ENCODE results near the gene CCND1.
A peak's percentile ranks its signal among the peaks of the same experiment; 100 is the strongest.

The CCND1 gene

GRCh38 chr11:69644962-69645675, 4.2 kb downstream of the CCND1 start:
- TF ChIP-seq CTCF (IDR thresholded peaks at IDR 0.05; ENCODE audit: insufficient read depth, low read depth, low read length, missing control alignments) = no peak
- no peak for DNase-seq (ENCODE audit: low read depth)
- H3K4me3 ChIP-seq (ENCODE audit: low read depth, low read length) = no peak overlapping the region

GRCh38 chr11:69645801-69646492, 5.0 kb downstream of the CCND1 start:
- no peak for TF ChIP-seq CTCF (IDR thresholded peaks at IDR 0.05; ENCODE audit: insufficient read depth, low read depth, low read length, missing control alignments)
- no peak for DNase-seq (ENCODE audit: low read depth)
- no peak overlapping the region for H3K4me3 ChIP-seq (ENCODE audit: low read depth, low read length)

- no peak for DNase-seq (ENCODE audit: low read depth)
- TF ChIP-seq CTCF (IDR thresholded peaks at IDR 0.05; ENCODE audit: insufficient read depth, low read depth, low read length, missing control alignments) = no peak
- no peak overlapping the region for H3K4me3 ChIP-seq (ENCODE audit: low read depth, low read length)
These were observed 5.8 kb downstream of the CCND1 start for GRCh38 chr11:69646493-69647389.

GRCh38 chr11:69647390-69647748, 6.4 kb downstream of the CCND1 start:
- no peak for TF ChIP-seq CTCF (IDR thresholded peaks at IDR 0.05; ENCODE audit: insufficient read depth, low read depth, low read length, missing control alignments)
- DNase-seq (ENCODE audit: low read depth) = no peak
- no peak overlapping the region for H3K4me3 ChIP-seq (ENCODE audit: low read depth, low read length)

- DNase-seq (ENCODE audit: low read depth) = peak; percentile 49
- no peak overlapping the region for H3K4me3 ChIP-seq (ENCODE audit: low read depth, low read length)
- no peak for TF ChIP-seq CTCF (IDR thresholded peaks at IDR 0.05; ENCODE audit: insufficient read depth, low read depth, low read length, missing control alignments)
These were observed 7.0 kb downstream of the CCND1 start for GRCh38 chr11:69647761-69648497.
